Kidney (tissue), 14 donors: ENCODE data around the gene CCDC57. TPM values are rescaled to one million over a fixed set of nuclear protein-coding genes. Genes with fewer than 3 reads are reported as not detected.
"Not testable (repeated sequence)": the region's sequence is repeated elsewhere in the genome, so short reads cannot be mapped to it uniquely, and the experiment has no call there.

Experiments used
- DNase-seq, 5 donors: peaks; one replicate each; pipeline ENCODE4 v3.0.0-alpha.2; 2013 to 2020
- FAIRE-seq: peaks from 2 replicates; lab custom pipeline; 2012; peaks lifted over from hg19 to GRCh38; lab: Jason Lieb, UNC
- H3K27ac ChIP-seq, 2 donors: one replicate each; pipeline ENCODE4 v1.7.0; 2013; ENCODE audit warnings: low read depth in 2 of 2, low read length in 2 of 2, inconsistent platforms in 1 of 2
- H3K27me3 ChIP-seq: one replicate; pipeline ENCODE4 v1.7.1; 2013; ENCODE audit warnings: low read length, inconsistent platforms; ENCODE audit not compliant: control insufficient read depth, insufficient read depth
- H3K36me3 ChIP-seq, 3 donors: one replicate each; pipeline versions ENCODE4 v1.7.0 to v1.7.1; 2013; ENCODE audit warnings: low read length in 3 of 3, control low read depth in 1 of 3, inconsistent platforms in 1 of 3; ENCODE audit not compliant: insufficient read depth in 3 of 3, control insufficient read depth in 2 of 3
- H3K4me1 ChIP-seq, 3 donors: one replicate each; pipeline versions ENCODE4 v1.7.0 to v1.7.1; 2013; ENCODE audit warnings: low read length in 3 of 3, inconsistent platforms in 1 of 3, low read depth in 1 of 3; ENCODE audit not compliant: control insufficient read depth in 2 of 3, insufficient read depth in 2 of 3
- H3K4me3 ChIP-seq, 3 donors: one replicate each; pipeline versions ENCODE4 v1.7.0 to v1.8.1; 2013; ENCODE audit warnings: low read length in 3 of 3, control low read depth in 1 of 3, inconsistent platforms in 1 of 3
- H3K9ac ChIP-seq, 3 donors: one replicate each; pipeline versions ENCODE4 v1.7.0 to v1.7.1; 2013; ENCODE audit warnings: low read length in 3 of 3, control low read depth in 1 of 3, inconsistent platforms in 1 of 3
- H3K9me3 ChIP-seq, 3 donors: one replicate each; pipeline versions ENCODE4 v1.7.0 to v1.7.1; 2013; ENCODE audit warnings: low read length in 3 of 3, control low read depth in 1 of 3, inconsistent platforms in 1 of 3; ENCODE audit not compliant: control insufficient read depth in 2 of 3, insufficient read depth in 1 of 3
- CTCF ChIP-seq: IDR thresholded peaks from 3 replicates; pipeline ENCODE4 v1.5.1; 2012; ENCODE audit warnings: mild to moderate bottlenecking, moderate library complexity, borderline replicate concordance; ENCODE audit not compliant: insufficient read depth; ENCODE audit errors: extremely low read depth
- intact Hi-C: fragments of 100-400 bp; cut with DNase I; formaldehyde crosslinking; loops from one replicate; pipeline ENCODE4 v1.11.1; 2022
- polyA plus RNA-seq: library from polyadenylated mRNA; stranded (reverse); fragments of 350-450 nt; fragmentation: Illumina TruSeq; extraction: RNeasy Lipid Tissue Mini Kit (QIAGEN cat#74804); gene quantifications from one replicate; pipeline ENCODE4 v1.2.3, GENCODE V29; 2014; ENCODE audit warnings: low read depth, low replicate concordance; ENCODE audit not compliant: insufficient read depth
- total RNA-seq: library from RNA; stranded (reverse); fragmentation: NEBNext Ultra II Directional; extraction: Animal tissue kit (Norgen Biotek cat#: 25700); gene quantifications from one replicate; pipeline ENCODE4 v1.2.1, GENCODE V29; 2021
- donor health status: control.
- donor health status: control.
- donor health status: control.
- donor health status: control.
- donor health status: control.
- donor health status: DM: yes; HTN: yes; CAD: no.
- donor health status: Normal renal cell carcinoma (clear cell type).

Gene CCDC57
- total and polyA plus RNA-seq, 2 donors from 2014 or later = 46.7 to 79.4 TPM

- H3K36me3 ChIP-seq = peaks cover 0 to 21% (median 3%) of the 10 kb centered on the region in 3 donors
- FAIRE-seq (no peak), DNase-seq (peak in 3 of 5 donors; percentile 15 to 25 (median 19))
- intact Hi-C loops = loop anchor here (10.0 kb wide), 1 partner anchor 62 kb away; no protein-coding TSS in a partner anchor
- H3K4me3 ChIP-seq = no peak overlapping the region
- H3K9ac ChIP-seq = no peak overlapping the region
- peaks cover 0 to 5% (median 0%) of the 10 kb centered on the region in 3 donors for H3K9me3 ChIP-seq
- H3K4me1 ChIP-seq = no peaks in the 10 kb centered on the region
- H3K27me3 ChIP-seq = no peaks in the 10 kb centered on the region
- no peak overlapping the region for H3K27ac ChIP-seq
- no peak for TF ChIP-seq CTCF
Observed at GRCh38 chr17:82177276-82177675, 35.4 kb downstream of the CCDC57 start.

DNA sequence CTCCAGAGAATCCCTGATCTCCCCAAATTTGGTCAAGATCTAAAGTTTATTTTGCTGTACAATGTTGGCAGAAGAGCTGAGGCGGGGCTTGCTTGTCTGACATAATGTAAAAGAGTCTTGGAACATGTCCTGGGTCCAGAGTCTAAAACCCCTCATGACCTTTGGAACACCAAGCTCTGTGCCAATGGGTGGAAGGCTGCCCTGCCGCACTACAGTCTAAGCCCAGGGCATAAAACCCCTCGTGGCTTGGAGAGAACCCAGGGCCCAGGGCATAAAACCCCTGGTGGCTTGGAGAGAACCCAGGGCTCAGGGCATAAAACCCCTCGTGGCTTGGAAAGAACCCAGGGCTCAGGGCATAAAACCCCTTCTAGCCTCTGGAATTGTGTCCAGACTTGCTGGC is 36.7 kb downstream of the CCDC57 start:
- no peak for FAIRE-seq
- no peak for TF ChIP-seq CTCF
- no peak overlapping the region for H3K9ac ChIP-seq
- no peak overlapping the region for H3K4me3 ChIP-seq
- no peaks in the 10 kb centered on the region for H3K4me1 ChIP-seq
- DNase-seq = peak in 1 of 5 donors; percentile 4
- peaks cover 0 to 18% (median 6%) of the 10 kb centered on the region in 3 donors for H3K36me3 ChIP-seq
- no peak overlapping the region for H3K27ac ChIP-seq
- H3K27me3 ChIP-seq = no peaks in the 10 kb centered on the region
- H3K9me3 ChIP-seq = peaks cover 0 to 5% (median 0%) of the 10 kb centered on the region in 3 donors
- intact Hi-C loops = loop anchor here (10.0 kb wide), 1 partner anchor 61 kb away; no protein-coding TSS in a partner anchor

GRCh38 chr17:82175201-82175600 is 37.4 kb downstream of the CCDC57 start:
- FAIRE-seq = no peak
- DNase-seq = peak in 1 of 5 donors; percentile 44
- peaks cover 0 to 5% (median 0%) of the 10 kb centered on the region in 3 donors for H3K9me3 ChIP-seq
- intact Hi-C loops = loop anchor here (10.0 kb wide), 1 partner anchor 60 kb away; no protein-coding TSS in a partner anchor
- H3K27me3 ChIP-seq = no peaks in the 10 kb centered on the region
- H3K36me3 ChIP-seq = peaks cover 0 to 18% (median 5%) of the 10 kb centered on the region in 3 donors
- H3K4me1 ChIP-seq = no peaks in the 10 kb centered on the region
- TF ChIP-seq CTCF = no peak
- H3K9ac ChIP-seq = no peak overlapping the region
- no peak overlapping the region for H3K4me3 ChIP-seq
- H3K27ac ChIP-seq = no peak overlapping the region

DNA sequence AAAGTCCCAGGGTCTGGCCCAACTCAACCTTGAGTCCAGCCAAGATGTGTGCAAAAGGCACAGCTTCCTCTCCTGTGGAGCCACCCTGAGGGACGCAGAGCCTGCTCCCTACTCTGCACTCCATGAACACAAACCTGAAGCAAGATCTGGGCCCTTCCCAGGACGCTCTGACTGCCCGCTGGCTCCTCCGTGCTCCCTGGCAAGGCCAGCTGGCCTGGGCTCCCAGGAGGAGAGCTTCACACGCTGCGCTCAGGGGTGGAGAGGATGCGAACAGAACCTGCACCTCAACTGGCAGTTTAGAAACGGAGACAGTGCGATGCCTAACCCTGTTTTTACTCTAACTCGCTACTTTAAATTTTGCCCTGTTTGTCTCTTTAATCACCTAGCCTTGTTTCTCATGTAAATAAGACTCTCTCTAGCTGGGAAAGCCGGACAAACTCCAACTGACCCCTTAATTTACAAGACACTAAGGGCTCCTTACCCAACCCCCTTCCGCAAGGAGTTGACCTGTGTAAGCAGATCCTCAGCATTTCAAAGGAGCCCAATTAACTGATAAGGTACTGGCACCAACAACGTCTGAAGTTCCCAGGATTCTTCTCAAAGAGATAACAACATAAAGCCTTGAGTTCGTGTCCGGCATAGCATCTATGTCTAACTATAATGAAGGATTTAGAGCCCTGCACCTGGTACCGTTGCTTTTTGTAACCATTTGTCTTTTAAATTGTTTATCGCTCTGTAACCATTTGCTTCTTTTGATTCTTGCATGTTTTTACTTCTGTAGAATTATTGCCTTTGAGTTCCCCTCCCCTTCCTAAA is 38.4 kb downstream of the CCDC57 start:
- H3K27ac ChIP-seq, H3K27me3 ChIP-seq, FAIRE-seq, H3K9me3 ChIP-seq, H3K4me1 ChIP-seq, H3K4me3 ChIP-seq, H3K9ac ChIP-seq: not testable (repeated sequence)
- H3K36me3 ChIP-seq = peaks cover 0 to 18% (median 5%) of the 10 kb centered on the region in 3 donors
- DNase-seq = peak in 1 of 5 donors; percentile 29
- intact Hi-C loops = loop anchor here (10.0 kb wide), 1 partner anchor 59 kb away; no protein-coding TSS in a partner anchor
